ENCODE measurements around the gene DRAXIN. TPM values are rescaled to one million over a fixed set of nuclear protein-coding genes. Genes with fewer than 3 reads are reported as not detected.
A peak's percentile ranks its signal among the peaks of the same experiment; 100 is the strongest.

DRAXIN gene
- total RNA-seq, 2 experiments from 2014 or later = 0.08 to 0.16 TPM

GRCh38 chr1:11728126-11728806 is 36.8 kb downstream of the DRAXIN start:
- H3K27me3 Mint-ChIP-seq = no peaks in the 10 kb centered on the region
- peaks cover 33% of the 10 kb centered on the region for H3K4me1 Mint-ChIP-seq
- no peak for DNase-seq
- no peak overlapping the region for H3K4me3 Mint-ChIP-seq
- H3K36me3 Mint-ChIP-seq = no peaks in the 10 kb centered on the region
- H3K9me3 Mint-ChIP-seq = no peaks in the 10 kb centered on the region
- no peak overlapping the region for H3K27ac Mint-ChIP-seq

- H3K36me3 Mint-ChIP-seq = no peaks in the 10 kb centered on the region
- H3K27ac Mint-ChIP-seq = no peak overlapping the region
- no peaks in the 10 kb centered on the region for H3K27me3 Mint-ChIP-seq
- H3K9me3 Mint-ChIP-seq = no peaks in the 10 kb centered on the region
- no peak for DNase-seq
- no peak overlapping the region for H3K4me3 Mint-ChIP-seq
- H3K4me1 Mint-ChIP-seq = peaks cover 37% of the 10 kb centered on the region
Measured at GRCh38 chr1:11729155-11729497, 37.6 kb downstream of the DRAXIN start.

GRCh38 chr1:11729498-11730428 is 38.3 kb downstream of the DRAXIN start:
- Mint-ChIP-seq H3K36me3 (no peaks in the 10 kb centered on the region), H3K9me3 (no peaks in the 10 kb centered on the region), H3K4me3 (peak overlapping the region; percentile 75), H3K4me1 (peaks cover 37% of the 10 kb centered on the region), H3K27ac (peak overlapping the region; percentile 29), H3K27me3 (no peaks in the 10 kb centered on the region)
- DNase-seq = no peak

GRCh38 chr1:11730429-11730891 is 39.0 kb downstream of the DRAXIN start:
- Mint-ChIP-seq H3K27ac (peak overlapping the region; percentile 87), H3K4me3 (peak overlapping the region; percentile 75), H3K27me3 (no peaks in the 10 kb centered on the region), H3K36me3 (no peaks in the 10 kb centered on the region), H3K9me3 (no peaks in the 10 kb centered on the region), H3K4me1 (peaks cover 37% of the 10 kb centered on the region)
- DNase-seq = peak; percentile 22

GRCh38 chr1:11731691-11732283 is 40.3 kb downstream of the DRAXIN start:
- Mint-ChIP-seq H3K27ac (peak overlapping the region; percentile 76), H3K36me3 (peaks cover 2% of the 10 kb centered on the region)
- DNase-seq = peak; percentile 44

GRCh38 chr1:11733306-11733705 is 41.8 kb downstream of the DRAXIN start:
- Mint-ChIP-seq H3K9me3 (no peaks in the 10 kb centered on the region), H3K36me3 (peaks cover 2% of the 10 kb centered on the region), H3K4me3 (peak overlapping the region; percentile 32), H3K27ac (peak overlapping the region; percentile 25), H3K27me3 (no peaks in the 10 kb centered on the region), H3K4me1 (peaks cover 52% of the 10 kb centered on the region)
- no peak for DNase-seq

More at GRCh38 chr1:11731691-11732283, 40.3 kb downstream of the DRAXIN start:
- Mint-ChIP-seq H3K9me3 (no peaks in the 10 kb centered on the region), H3K27me3 (no peaks in the 10 kb centered on the region), H3K4me3 (peak overlapping the region; percentile 68), H3K4me1 (peaks cover 40% of the 10 kb centered on the region)

- H3K36me3 Mint-ChIP-seq = peaks cover 2% of the 10 kb centered on the region
- H3K9me3 Mint-ChIP-seq = no peaks in the 10 kb centered on the region
- DNase-seq = no peak
- no peak overlapping the region for H3K27ac Mint-ChIP-seq
- peak overlapping the region; percentile 98 for H3K4me3 Mint-ChIP-seq
- peaks cover 52% of the 10 kb centered on the region for H3K4me1 Mint-ChIP-seq
- H3K27me3 Mint-ChIP-seq = no peaks in the 10 kb centered on the region
Measured at GRCh38 chr1:11735531-11735853, 44.0 kb downstream of the DRAXIN start.

GRCh38 chr1:11735854-11736745 is 44.6 kb downstream of the DRAXIN start, which contains the start of gene AGTRAP:
TSS of gene AGTRAP (plus strand) at chr1:11736136. CDS start at chr1:11736209, 73 bp downstream.
- H3K9me3 Mint-ChIP-seq = no peaks in the 10 kb centered on the region
- H3K27ac Mint-ChIP-seq = peak within 1 kb of the TSS; percentile 91
- no peaks in the 10 kb centered on the region for H3K27me3 Mint-ChIP-seq
- peaks cover 54% of the 10 kb centered on the region for H3K4me1 Mint-ChIP-seq
- DNase-seq = peak; percentile 90
- peak within 1 kb of the TSS; percentile 98 for H3K4me3 Mint-ChIP-seq
- peaks cover 2% of the 10 kb centered on the region for H3K36me3 Mint-ChIP-seq

GRCh38 chr1:11736746-11737639 is 45.5 kb downstream of the DRAXIN start:
- peak; percentile 61 for DNase-seq
- peak overlapping the region; percentile 38 for H3K27ac Mint-ChIP-seq

GRCh38 chr1:11738096-11738495 is 46.6 kb downstream of the DRAXIN start:
- Mint-ChIP-seq H3K4me1 (peaks cover 52% of the 10 kb centered on the region), H3K27ac (no peak overlapping the region), H3K9me3 (no peaks in the 10 kb centered on the region), H3K27me3 (no peaks in the 10 kb centered on the region), H3K36me3 (peaks cover 2% of the 10 kb centered on the region), H3K4me3 (no peak overlapping the region)
- no peak for DNase-seq

More at GRCh38 chr1:11736746-11737639, 45.5 kb downstream of the DRAXIN start:
- Mint-ChIP-seq H3K27me3 (no peaks in the 10 kb centered on the region), H3K4me3 (peak overlapping the region; percentile 98), H3K9me3 (no peaks in the 10 kb centered on the region), H3K36me3 (peaks cover 2% of the 10 kb centered on the region), H3K4me1 (peaks cover 55% of the 10 kb centered on the region)

GRCh38 chr1:11738783-11739182 is 47.3 kb downstream of the DRAXIN start:
- Mint-ChIP-seq H3K27me3 (no peaks in the 10 kb centered on the region), H3K4me1 (peaks cover 47% of the 10 kb centered on the region), H3K4me3 (no peak overlapping the region), H3K36me3 (peaks cover 2% of the 10 kb centered on the region), H3K9me3 (no peaks in the 10 kb centered on the region), H3K27ac (no peak overlapping the region)
- no peak for DNase-seq

- Mint-ChIP-seq H3K4me3 (peak overlapping the region; percentile 5), H3K27me3 (no peaks in the 10 kb centered on the region), H3K4me1 (peaks cover 47% of the 10 kb centered on the region), H3K27ac (no peak overlapping the region), H3K9me3 (no peaks in the 10 kb centered on the region), H3K36me3 (peaks cover 2% of the 10 kb centered on the region)
- DNase-seq = peak; percentile 22
Measured at GRCh38 chr1:11740258-11741192, 49.0 kb downstream of the DRAXIN start.

- Mint-ChIP-seq H3K27me3 (no peaks in the 10 kb centered on the region), H3K36me3 (no peaks in the 10 kb centered on the region), H3K9me3 (no peaks in the 10 kb centered on the region), H3K4me3 (no peak overlapping the region), H3K27ac (no peak overlapping the region), H3K4me1 (peaks cover 45% of the 10 kb centered on the region)
- no peak for DNase-seq
Measured at GRCh38 chr1:11741482-11741881, 50.0 kb downstream of the DRAXIN start.

All from activated naive CD8-positive, alpha-beta T cell treated with anti-CD3 and anti-CD28 coated beads for 36 hours (primary cell).